Measurements from ENCODE around the gene WDR37.
"Not testable (repeated sequence)": the region's sequence is repeated elsewhere in the genome, so short reads cannot be mapped to it uniquely, and the experiment has no call there.

Gene WDR37

DNA sequence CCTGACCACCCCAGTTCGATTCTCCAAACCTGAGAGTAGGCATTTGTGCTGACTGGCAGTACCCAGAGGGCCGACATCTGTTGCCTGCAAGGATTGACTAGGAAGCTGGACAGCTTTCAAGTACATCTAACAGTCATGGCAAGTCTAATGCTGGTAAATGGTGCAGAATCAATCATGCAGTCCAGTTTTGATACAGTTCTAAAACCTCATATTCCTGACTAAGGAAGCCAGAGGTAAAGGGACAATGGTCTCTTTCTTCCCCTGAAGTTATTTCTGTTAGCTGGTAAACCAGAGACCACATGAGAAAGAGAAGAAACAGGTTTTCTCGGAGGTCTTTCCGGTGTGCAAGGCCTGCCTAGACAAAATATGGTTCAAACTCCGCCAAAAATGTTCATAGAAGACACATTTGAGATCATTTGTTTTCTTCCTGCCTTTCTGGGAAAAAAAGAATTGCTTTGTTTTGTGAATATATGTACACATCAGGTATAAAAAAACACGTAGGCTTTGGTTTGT is 97.1 kb downstream of the WDR37 start:
- DNase-seq (ENCODE audit: low read depth) = no peak

DNA sequence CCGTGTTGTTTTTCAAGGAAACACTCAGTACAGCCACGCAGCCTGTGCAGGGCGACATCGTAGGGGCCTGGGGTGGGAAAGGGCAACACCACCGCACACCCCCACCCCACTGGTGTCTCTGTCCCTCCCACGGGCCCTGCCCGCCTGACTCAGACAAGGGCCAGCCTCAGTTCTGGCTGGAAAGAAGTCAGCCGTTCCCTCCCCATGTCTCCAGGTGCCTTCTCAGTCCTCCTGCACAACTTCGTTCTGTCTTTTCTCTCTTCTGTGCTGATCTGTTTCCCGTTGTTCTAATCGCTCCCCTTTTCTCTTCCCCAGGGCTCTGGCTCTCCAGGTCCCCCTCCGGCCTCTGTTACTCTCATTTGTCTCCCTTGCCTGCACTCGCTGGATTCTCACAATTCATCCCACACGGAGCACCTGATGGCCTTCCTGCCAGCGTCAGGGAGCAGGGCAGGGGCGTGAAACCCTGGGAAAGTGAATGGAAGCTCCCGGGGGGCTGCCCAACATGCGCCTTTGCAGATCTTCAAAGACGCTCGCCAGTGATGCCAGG is 97.7 kb downstream of the WDR37 start:
- DNase-seq (ENCODE audit: low read depth) = no peak

DNA sequence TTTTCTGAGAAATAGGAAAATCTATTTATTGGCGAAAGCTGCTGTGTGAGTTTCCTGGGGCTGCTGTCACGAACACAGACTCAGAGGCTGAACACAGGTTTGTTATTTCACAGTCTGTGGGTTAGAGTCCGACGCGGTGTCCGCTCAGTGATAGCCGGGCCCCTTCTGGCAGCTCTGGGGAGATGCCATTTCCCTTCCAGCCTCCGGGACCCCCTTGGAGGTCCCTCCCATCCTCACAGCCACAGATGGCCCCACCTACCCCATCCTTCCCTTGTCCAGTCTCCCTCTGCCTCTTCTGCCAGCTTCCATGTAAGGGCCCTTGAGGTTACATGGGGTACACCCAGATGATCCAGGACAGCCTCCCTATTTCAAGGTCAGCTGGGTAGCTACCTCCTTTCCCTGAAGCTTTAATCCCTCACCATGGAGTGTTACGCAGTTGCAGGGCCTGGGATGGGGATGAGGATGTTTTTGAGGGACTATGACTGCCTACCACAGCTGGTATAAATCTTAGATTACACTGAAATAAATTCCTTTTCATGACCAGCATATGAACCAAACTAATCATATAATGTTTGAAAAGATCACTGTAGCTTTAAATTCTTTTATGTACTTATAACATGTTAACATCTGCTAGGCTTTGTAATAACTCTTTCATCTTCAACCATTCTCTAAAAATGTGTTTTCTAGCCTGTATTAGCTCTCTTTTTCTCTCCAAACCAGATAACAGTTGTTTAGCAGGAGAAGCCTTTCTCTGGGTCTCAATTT is 98.5 kb downstream of the WDR37 start:
- DNase-seq (ENCODE audit: low read depth) = no peak

DNA sequence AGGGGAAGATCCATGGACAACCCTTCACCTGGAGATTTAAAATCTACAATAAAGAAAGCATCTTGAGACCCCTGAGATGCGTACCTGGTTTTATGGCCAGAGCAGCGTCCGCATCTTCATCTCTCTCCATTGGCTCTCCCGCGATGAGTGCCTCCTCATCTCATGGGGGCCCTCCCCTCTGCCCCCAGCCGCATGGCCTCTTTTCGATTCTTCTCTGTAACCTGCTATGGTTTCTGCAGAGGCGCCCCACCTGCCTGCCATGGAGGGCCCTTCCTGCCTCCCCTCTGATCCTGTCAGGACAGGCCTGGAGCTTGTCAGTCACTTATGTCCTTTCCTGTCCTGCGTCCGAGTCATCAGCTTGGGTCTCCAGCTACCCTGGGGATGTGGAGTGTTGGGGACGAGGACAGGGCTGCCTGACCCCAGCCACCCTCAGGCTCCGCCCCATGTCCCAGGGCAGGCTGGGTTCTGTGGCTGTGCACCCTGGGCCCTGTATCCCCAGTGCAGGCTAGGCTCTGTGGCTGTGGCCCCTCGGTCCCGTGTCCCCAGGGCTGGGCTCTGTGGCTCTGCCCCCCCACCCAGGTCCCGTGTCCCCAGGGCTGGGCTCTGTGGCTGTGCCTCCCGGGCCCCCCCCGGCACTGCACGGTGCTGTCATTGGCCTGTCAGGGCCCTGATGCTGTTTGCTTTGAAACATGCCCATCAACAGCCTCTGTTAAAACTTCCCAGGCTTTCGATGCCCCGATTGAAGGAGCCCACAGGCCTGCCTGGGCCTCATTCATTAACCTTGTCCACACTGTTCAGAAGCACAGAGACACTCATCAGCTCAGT is 99.8 kb downstream of the WDR37 start:
- no peak for DNase-seq (ENCODE audit: low read depth)

DNA sequence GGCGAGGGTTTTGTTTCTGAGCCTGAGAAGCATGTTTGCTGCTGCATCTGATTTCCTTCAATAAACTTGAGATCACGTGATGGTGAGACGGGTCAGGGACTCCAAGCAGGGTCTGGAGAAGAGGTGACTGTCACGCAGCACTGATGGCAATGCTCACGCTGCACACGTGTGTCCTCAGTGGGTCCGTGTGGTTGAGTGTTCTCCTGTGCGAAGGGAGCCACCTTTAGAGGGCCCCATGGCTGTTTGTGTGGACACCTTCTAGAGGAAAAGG is 100.4 kb downstream of the WDR37 start:
- DNase-seq (ENCODE audit: low read depth) = no peak

DNA sequence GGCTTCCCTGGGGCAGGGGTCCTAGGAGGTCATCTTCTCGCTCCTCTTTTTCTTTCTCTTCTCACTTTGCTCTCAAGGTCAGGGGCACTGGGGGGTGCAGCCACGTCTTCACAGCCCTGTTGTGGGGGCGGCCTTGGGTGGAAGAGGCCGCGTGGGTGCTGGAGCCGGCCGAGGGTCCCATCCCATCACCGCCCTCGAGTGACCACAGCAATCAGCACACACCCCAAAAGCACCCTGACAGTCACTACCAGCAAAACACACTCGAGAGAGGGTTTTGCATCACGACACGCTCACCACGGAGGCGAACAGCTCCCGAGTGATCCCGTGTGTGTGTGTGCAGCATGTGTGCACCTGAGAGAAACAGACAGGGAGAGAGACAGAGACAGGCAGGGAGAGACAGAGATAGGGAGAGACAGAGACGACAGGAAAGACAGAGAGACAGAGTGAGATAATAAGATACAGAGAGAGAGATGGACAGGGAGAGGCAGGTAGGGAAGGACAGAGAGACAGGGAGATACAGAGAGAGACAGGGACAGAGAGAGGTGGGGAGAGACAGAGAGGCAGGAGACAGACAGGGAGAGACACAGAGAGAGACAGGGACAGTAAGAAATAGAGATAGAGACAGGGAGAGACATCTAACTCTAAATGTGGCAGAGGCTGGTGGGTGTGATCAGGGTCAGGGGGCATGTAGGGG is 100.9 kb downstream of the WDR37 start:
- no peak for DNase-seq (ENCODE audit: low read depth)

DNA sequence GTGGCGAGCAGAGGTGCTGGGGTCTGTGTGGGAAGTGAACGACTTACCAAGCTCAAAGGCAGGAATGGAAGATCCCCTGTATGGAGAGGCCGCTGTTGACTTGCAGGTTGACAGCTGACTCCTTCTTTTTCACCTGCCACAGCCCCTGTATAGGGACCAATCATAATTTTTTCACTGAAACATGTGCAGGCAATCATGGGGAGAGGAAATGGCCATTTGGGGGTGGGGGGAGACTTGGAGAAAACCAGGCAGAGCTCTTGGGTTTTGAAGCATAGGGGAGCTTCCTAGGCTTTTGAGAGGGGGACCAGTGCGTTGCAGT is 101.4 kb downstream of the WDR37 start:
- no peak for DNase-seq (ENCODE audit: low read depth)

DNA sequence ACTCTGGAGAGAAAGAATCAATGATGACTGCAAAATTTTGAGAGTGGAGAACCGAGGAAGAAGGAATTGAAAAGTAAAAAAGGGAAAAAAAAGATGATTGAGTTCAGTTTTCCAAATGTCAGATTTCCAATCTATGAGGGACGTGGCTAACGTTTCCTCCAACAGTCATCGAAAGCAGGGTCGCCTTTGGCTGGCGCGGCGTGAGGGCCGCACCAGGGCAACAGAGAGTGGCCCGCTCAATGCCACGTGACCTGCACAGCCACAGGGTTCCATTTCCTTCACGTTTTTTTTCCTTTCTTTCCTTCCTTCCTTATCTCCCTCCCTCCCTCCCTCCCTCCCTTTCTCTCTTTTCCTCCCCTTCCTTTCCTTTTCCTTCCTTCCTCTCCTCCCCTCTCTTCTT is 101.9 kb downstream of the WDR37 start:
- DNase-seq (ENCODE audit: low read depth) = no peak

DNA sequence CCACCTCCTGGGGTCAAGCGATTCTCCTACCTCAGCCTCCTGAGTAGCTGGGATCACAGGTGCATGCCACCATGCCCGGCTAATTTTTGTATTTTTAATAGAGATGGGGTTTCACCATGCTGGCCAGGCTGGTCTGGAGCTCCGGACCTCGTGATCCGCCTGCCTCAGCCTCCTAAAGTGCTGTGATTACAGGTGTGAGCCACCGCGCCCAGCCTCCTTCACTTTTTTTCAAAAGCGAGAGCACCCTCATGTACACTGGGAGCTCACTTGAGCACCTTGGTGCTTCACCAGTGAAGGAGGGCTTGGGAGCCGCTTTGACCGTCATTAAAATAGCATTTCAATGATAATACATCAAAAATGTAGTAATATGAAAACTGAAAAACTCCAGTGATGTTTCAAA is 102.4 kb downstream of the WDR37 start:
- DNase-seq (ENCODE audit: low read depth) = not testable (repeated sequence)

DNA sequence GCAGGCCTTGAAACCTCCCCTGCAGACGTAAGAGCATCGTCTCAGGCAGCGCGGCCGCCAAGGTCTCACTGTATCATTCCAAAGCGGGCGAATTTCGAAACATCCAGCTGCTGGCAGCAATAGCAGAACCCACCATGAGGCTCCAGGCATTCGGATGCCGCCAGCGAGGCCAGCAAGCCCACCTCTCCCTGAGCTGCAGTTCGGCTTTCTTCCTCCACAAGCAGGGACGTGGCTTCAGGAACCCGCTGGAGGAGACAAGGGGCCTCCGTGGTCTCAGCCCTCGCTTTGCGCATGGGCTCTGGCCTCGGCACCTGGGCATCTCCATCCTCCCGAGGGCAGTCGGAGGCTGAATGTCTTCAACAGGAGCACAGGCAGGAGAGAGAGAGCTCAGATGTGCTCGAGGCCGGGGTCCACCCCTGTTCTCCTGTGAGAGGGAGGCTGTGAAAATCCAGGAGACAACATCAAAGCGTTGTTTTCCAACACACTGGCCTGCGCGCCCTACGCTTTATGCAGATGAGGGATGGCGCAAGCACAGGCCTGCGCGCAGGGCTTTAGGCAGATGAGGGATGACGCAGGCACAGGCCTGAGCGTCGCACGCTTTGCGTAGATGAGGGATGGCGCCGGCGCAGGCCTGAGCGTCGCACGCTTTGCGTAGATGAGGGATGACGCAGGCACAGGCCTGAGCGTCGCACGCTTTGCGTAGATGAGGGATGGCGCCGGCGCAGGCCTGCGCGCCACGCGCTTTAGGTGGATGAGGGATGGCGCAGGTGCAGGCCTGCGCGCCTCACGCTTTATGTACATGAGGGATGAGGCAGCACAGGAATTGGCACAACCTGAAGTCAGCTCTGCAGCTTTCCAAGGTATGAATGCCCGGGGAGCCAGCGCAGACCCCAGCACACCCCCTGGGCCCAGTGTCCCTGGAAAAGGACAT is 103.2 kb downstream of the WDR37 start:
- DNase-seq (ENCODE audit: low read depth) = no peak

DNA sequence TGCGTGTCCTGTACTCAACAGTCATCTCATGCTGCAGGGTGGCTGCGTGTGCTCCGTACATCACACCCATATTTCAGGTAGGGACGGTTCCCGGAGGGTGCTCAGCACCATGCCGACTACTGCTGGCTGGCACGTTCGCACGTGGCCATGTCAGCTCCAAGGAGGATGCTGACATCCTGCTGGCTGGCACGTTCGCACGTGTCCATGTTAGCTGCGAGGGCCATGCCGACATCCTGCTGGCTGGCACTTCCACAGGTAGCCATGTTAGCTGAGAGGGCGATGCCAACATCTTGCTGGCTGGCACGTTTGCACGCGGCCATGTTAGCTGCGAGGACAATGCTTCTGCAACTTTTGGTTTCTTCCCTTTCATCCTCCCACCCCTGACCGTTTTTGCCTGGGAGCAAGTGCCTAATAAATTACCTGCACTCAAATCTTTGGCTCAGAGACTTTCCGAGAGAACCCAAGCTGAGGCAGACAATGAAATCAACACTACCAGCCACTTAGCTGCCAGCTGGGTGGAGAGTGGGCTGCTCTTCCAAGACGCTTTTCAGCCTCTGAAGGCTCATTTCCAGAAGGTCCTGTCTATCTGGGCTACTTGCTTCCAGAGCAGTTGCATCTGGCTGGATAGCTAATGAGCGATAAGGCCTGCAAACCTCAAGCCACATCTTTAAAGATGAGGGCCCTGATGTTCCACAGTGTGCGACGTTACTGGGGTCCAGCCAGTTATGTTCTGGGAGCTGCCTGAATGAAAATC is 104.6 kb downstream of the WDR37 start:
- no peak for DNase-seq (ENCODE audit: low read depth)

DNA sequence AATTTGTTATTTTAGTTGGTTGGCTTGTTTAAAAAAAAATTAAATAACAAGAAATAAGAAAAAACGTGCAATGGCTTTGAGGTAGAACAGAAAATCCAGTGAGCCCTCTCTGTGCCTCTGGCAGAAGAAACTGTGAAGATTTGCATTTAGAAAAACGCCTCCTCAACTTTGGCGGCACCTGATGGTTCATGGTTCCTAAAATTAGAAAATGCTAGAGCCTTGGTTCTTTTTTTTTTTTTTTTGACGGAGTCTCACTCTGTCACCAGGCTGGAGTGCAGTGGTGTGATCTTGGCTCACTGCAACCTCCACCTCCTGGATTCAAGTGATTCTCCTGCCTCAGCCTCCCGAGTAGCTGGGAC is 105.1 kb downstream of the WDR37 start:
- not testable (repeated sequence) for DNase-seq (ENCODE audit: low read depth)

DNA sequence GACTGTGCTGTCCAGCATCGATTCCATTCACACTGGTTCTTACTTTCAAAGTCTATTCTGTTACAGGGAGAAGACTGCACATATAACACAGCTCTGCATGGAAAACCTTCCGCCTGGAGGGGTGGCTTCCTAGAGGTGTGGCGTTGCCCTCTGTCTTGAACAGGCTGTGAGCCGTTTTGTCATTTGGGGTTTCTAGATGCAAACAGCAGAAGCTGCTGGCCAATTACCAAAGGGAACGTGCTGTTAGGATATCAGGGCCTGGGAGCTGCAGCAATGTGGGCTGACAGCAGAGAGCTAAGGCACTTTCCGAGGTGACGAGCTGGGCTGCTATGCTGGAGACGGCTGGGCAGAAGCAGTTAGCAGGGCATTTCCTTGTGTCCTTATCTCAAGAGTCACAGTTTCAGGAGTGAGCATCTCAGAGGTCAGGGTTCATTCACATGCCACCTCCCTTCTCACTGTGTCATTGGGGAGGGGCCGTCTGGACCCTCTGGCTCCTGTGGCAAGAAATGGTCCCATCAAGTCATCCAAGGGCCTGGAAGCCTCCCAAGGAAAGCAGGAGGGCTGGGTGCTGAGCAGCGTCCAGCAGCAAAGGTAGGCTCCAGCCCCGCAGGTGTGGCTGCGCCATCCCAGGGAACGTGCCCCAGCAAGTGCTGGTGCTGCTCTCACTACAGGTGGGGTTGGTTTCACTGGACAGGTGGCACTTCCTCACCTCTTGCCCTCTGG is 106.5 kb downstream of the WDR37 start:
- DNase-seq (ENCODE audit: low read depth) = no peak

DNA sequence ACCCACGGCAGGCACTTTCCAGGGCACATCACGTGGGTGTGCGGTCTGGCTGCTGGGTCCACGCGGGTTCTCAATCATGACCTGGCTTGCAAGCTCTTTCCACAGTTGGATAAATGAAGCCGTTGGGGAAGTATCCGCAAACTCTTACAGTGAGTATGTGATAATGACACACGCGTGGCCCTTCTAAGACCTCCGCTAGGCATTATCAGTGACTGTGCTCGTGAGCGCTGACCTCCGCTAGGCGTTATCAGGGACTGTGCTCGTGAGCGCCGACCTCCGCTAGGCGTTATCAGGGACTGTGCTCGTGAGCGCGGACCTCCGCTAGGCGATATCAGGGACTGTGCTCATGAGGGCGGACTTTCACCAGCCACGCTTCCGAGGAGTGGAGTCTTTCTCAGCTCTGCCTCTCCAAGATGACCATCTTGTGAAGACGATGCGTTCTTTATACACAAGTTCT is 107.0 kb downstream of the WDR37 start:
- DNase-seq (ENCODE audit: low read depth) = no peak

DNA sequence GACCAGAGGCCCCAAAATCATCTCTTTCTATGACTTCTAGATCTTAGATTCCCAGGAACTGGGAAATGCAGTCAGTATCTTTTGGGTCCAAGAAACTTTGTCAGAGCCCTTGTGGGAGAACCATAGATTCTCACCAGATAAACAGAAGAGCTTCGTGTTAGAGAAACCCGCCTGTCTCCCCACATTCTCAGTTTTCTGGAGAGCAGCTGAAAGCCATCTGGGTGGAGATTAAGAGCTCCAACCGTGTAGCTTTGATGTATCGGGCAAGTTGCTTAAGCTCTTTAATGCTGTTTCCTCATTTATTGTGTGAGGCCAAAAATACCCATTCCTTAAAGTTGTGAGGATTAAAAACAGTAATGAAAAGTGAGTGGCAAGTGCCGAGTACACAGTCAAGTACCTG is 107.6 kb downstream of the WDR37 start:
- no peak for DNase-seq (ENCODE audit: low read depth)

DNA sequence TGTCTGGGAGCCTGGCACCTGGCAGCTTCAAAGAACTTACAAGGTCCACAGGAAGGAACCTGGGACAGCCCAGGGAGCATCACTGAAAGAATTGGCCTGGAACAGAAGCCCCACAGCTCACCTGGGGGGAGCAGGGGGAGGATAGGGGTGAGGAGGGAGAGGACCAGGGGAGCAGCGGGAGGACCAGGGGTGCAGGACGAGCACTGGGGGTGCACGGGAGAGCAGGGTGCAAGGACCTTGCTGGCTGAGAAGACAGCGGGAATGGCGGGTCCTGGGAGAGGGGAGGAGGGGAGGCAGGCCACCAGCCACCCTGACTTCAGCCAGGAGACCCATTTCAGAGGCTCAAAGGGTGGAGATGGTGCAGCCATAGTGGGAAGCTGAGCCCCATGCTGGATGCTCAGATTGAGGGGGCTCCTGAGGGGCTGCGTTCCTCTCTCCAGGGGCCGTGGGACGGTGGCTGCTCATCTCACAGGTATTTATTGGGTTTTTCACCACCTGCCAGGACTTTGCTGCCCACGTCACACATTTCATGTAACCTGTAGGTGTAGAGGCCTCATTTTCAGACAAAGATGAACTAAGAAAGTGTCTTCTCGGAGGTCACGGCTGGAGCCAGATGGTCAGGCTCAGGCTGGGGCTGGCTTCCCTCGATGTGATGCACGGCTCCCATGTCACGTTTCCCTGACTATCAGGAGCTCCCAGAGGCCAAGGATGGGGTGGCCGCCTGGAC is 110.1 kb downstream of the WDR37 start:
- DNase-seq (ENCODE audit: low read depth) = no peak

DNA sequence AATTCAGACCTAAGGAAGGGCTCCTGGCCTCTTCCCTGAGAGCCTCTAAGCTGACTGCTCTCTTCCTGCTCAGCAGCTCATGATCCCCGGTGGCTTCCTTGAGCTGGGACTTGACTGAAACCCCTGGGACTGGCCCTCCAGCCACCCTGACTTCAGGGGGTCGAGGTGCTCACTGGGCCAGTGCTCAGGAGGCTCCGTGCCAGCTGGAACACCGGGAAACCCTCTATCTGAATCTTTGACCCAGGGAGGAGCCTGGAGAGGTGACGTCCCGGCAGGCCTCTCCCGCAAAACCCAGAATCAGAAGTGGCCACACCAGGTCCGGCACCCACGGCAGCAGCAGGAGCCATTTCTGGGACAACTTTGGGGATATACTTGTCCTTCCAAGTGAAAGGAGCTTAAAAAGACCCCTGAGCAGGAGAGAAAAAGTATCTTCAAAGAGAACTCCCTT is 110.7 kb downstream of the WDR37 start:
- no peak for DNase-seq (ENCODE audit: low read depth)

DNA sequence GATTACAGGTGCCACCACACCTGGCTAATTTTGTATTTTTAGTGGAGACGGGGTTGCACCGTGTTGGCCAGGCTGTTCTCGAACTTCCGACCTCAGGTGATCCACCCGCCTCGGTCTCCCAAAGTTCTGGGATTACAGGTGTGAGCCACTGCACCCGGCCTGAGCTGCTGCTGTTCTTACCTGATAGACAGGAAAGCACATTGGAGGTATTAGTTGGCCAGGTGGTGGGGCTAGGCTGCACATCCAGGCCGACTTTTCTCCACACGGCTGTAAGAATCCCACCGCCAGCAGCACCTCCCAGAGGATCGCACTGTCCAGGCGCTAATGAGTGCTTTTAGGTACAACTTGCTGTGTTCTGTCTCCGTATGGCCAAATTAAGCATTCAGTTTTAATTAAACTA is 112.6 kb downstream of the WDR37 start:
- DNase-seq (ENCODE audit: low read depth) = no peak

DNA sequence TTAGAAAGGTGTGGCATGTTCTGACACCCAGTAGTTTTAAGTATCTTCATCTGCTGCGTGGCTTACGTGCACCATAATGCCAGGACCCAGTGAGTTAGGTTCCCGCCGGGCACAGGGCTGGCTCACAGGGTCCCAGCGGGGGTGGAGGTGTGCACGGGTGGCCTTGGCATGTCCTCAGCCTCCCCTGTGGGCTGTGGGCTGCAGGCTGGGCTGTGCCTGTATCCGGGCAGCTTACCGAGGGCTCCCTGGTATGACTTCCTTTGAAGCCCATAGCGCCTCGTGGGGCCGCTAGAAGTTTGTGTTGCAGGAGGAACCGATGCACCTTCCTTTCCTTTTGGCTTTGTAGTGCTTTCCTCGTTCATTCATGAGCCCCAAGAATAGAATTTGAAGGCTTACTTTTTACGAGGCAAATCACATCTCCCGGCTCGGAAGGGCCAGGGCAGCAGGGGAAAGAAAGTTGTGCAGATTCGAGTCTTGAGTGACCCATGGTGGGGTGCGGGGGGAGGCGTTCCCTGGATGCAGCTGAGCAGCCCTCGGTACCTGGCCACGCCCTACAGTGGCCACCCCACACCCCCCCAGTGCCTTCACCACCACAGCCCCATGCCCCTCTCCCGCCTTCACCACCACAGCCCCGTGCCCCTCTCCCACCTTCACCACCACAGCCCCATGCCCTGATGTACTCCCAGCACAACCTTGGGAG is 113.2 kb downstream of the WDR37 start:
- no peak for DNase-seq (ENCODE audit: low read depth)
